HG03103 (cell line): Measurements from ENCODE around the gene CHCHD6.

Experiments
- ATAC-seq: cut with Tn5 transposase; IDR thresholded peaks from one replicate; pipeline ENCODE4 v1.9.1; 2021; ENCODE audit warnings: low read depth; ENCODE audit not compliant: unreplicated experiment

CHCHD6 gene

GRCh38 chr3:126668450-126669401 lies 35.3 kb upstream of the CHCHD6 start:
- ATAC-seq, result no peak

GRCh38 chr3:126671521-126671920 lies 32.5 kb upstream of the CHCHD6 start:
- ATAC-seq, result no peak

GRCh38 chr3:126672340-126672739 lies 31.7 kb upstream of the CHCHD6 start:
- no peak for ATAC-seq

GRCh38 chr3:126672741-126673140 lies 31.3 kb upstream of the CHCHD6 start:
- ATAC-seq, result no peak

GRCh38 chr3:126676919-126677705 lies 26.9 kb upstream of the CHCHD6 start:
- ATAC-seq, result no peak

- no peak for ATAC-seq
Observed at GRCh38 chr3:126677862-126678503, 26.1 kb upstream of the CHCHD6 start.

- no peak for ATAC-seq
Observed at GRCh38 chr3:126678693-126679317, 25.2 kb upstream of the CHCHD6 start.

- ATAC-seq, result no peak
Observed at GRCh38 chr3:126679318-126679751, 24.7 kb upstream of the CHCHD6 start.

GRCh38 chr3:126679831-126680666 lies 24.0 kb upstream of the CHCHD6 start:
- ATAC-seq, result no peak

- ATAC-seq, result no peak
Observed at GRCh38 chr3:126680667-126681055, 23.4 kb upstream of the CHCHD6 start.

GRCh38 chr3:126682009-126682408 lies 22.0 kb upstream of the CHCHD6 start:
- ATAC-seq, result no peak

- ATAC-seq, result no peak
Observed at GRCh38 chr3:126683069-126683468, 21.0 kb upstream of the CHCHD6 start.

GRCh38 chr3:126684218-126684751 lies 19.8 kb upstream of the CHCHD6 start:
- no peak for ATAC-seq

GRCh38 chr3:126685021-126685420 lies 19.0 kb upstream of the CHCHD6 start:
- ATAC-seq, result no peak

GRCh38 chr3:126685493-126685892 lies 18.5 kb upstream of the CHCHD6 start:
- no peak for ATAC-seq

GRCh38 chr3:126691765-126692164 lies 12.3 kb upstream of the CHCHD6 start:
- no peak for ATAC-seq

- no peak for ATAC-seq
Observed at GRCh38 chr3:126692858-126693257, 11.2 kb upstream of the CHCHD6 start.

- ATAC-seq, result no peak
Observed at GRCh38 chr3:126693921-126694320, 10.1 kb upstream of the CHCHD6 start.

GRCh38 chr3:126696701-126697267 lies 7.3 kb upstream of the CHCHD6 start:
- ATAC-seq, result no peak
